Effector memory CD8-positive, alpha-beta T cell (primary cell): Measurements from ENCODE around the gene ARHGEF33.

ENCODE experiments used
- ATAC-seq: fragments of 150-1000 bp; cut with Tn5 transposase; replicated peaks from 2 replicates; pipeline ENCODE4 v1.10.0; 2021; ENCODE audit warnings: mild to moderate bottlenecking, moderate library complexity
- DNase-seq, 3 experiments: peaks; one replicate each; pipeline ENCODE4 v3.0.0; 2021
- H3K27ac Mint-ChIP-seq, 2 donors: one replicate each; pipeline ENCODE4 v1.8.0; 2022; ENCODE audit warnings: mild to moderate bottlenecking in 2 of 2, mixed read lengths in 2 of 2, moderate library complexity in 2 of 2
- H3K27me3 Mint-ChIP-seq, 2 donors: one replicate each; pipeline ENCODE4 v1.8.0; 2022; ENCODE audit warnings: mixed read lengths in 2 of 2
- H3K36me3 Mint-ChIP-seq: one replicate; pipeline ENCODE4 v1.8.0; 2022; ENCODE audit warnings: mild to moderate bottlenecking, moderate library complexity, mixed read lengths; ENCODE audit not compliant: insufficient read depth
- H3K4me1 Mint-ChIP-seq, 2 donors: one replicate each; pipeline ENCODE4 v1.8.0; 2022; ENCODE audit warnings: low read depth in 2 of 2, mixed read lengths in 2 of 2
- H3K4me3 Mint-ChIP-seq, 2 donors: one replicate each; pipeline ENCODE4 v1.8.0; 2022; ENCODE audit warnings: mild to moderate bottlenecking in 2 of 2, mixed read lengths in 2 of 2, moderate library complexity in 2 of 2
- H3K9me3 Mint-ChIP-seq, 2 donors: one replicate each; pipeline ENCODE4 v1.8.0; 2022; ENCODE audit warnings: mixed read lengths in 2 of 2

Gene ARHGEF33

DNA sequence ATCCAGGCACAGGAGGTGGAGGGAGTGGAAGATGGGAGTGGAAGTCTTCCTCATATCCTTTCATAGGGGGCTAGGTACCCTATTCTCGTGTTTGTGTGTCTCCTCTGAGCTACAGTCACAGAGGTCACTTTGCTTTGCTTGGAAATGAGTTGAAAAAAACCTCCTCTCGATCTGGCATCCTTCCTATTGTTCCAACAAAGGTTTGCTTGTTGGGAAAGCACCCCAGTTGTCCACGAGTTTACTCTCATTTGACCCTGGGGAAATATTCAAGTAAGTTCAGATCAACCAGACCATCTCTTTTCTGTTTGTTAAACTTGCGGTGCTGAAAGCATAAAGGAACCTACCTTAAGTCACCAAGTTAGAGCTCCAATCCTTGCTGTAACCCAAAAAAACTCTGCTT lies 59.3 kb downstream of the ARHGEF33 start:
- DNase-seq, result no peak
- no peaks in the 10 kb centered on the region for H3K36me3 Mint-ChIP-seq
- no peaks in the 10 kb centered on the region for H3K4me1 Mint-ChIP-seq
- no peak overlapping the region for H3K4me3 Mint-ChIP-seq
- no peaks in the 10 kb centered on the region for H3K9me3 Mint-ChIP-seq
- H3K27me3 Mint-ChIP-seq, result peaks cover under 1 to 2% of the 10 kb centered on the region in 2 donors
- no peak for ATAC-seq
- H3K27ac Mint-ChIP-seq, result no peak overlapping the region

DNA sequence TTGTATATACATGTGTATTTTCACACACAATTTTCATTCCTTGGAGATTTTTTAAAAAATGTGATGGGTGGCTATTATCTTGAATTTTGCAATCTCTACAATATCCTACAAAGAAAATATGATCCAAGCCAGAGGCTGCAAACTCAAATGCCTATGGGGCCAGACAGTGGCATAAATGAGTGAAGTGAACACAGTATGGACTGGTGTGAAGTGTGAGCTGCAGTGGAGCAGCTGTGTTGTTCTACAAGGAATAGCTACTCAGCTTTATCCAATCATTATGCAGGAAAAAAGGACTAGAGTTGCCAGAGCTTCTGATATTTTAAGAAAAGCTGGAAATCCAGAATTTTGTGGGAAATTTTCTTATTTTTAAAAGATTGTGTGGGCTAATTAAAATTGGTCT lies 62.1 kb downstream of the ARHGEF33 start:
- Mint-ChIP-seq H3K4me3 (no peak overlapping the region), H3K9me3 (no peaks in the 10 kb centered on the region), H3K27me3 (no peaks in the 10 kb centered on the region), H3K36me3 (no peaks in the 10 kb centered on the region), H3K4me1 (no peaks in the 10 kb centered on the region), H3K27ac (no peak overlapping the region)
- ATAC-seq (no peak), DNase-seq (no peak)

DNA sequence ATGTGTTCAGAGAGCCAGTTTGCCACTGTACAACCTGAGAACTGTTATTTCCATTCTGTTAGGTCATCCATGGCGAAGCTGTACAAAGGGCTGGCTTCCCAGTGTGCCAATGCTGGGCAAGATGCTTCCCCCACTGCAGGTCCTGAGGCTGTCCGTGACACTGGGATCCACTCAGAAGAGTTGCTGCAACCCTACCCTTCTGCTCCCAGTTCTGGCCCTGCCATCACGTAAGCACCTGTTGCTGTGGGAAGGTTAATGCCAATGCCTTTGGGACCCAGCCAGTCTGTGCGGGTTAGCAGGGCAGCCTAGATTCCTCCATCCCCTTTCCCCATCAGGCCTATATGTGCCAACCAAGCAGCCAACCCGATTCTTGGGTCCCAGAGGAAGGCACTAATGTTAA lies 68.3 kb downstream of the ARHGEF33 start:
- peaks cover 21 to 36% of the 10 kb centered on the region in 2 donors for H3K27me3 Mint-ChIP-seq
- DNase-seq, result no peak
- H3K9me3 Mint-ChIP-seq, result no peaks in the 10 kb centered on the region
- H3K27ac Mint-ChIP-seq, result no peak overlapping the region
- peaks cover 4% of the 10 kb centered on the region for H3K36me3 Mint-ChIP-seq
- H3K4me1 Mint-ChIP-seq, result no peaks in the 10 kb centered on the region
- no peak overlapping the region for H3K4me3 Mint-ChIP-seq
- ATAC-seq, result no peak

- Mint-ChIP-seq H3K27me3 (peaks cover 24 to 45% of the 10 kb centered on the region in 2 donors), H3K4me1 (no peaks in the 10 kb centered on the region), H3K36me3 (peaks cover 4% of the 10 kb centered on the region), H3K4me3 (peak overlapping the region; percentile 36 to 55), H3K9me3 (no peaks in the 10 kb centered on the region), H3K27ac (no peak overlapping the region)
- ATAC-seq (no peak), DNase-seq (no peak)
Observed at GRCh38 chr2:38959466-38959865, 69.8 kb downstream of the ARHGEF33 start.

GRCh38 chr2:38959938-38960608 lies 70.4 kb downstream of the ARHGEF33 start:
- Mint-ChIP-seq H3K9me3 (no peaks in the 10 kb centered on the region), H3K4me1 (no peaks in the 10 kb centered on the region), H3K27ac (no peak overlapping the region), H3K36me3 (peaks cover 4% of the 10 kb centered on the region), H3K27me3 (peaks cover 24 to 45% of the 10 kb centered on the region in 2 donors), H3K4me3 (peak overlapping the region; percentile 59 to 61)
- ATAC-seq (peak; percentile 99), DNase-seq (peak; percentile 35 to 51 (median 42))

DNA sequence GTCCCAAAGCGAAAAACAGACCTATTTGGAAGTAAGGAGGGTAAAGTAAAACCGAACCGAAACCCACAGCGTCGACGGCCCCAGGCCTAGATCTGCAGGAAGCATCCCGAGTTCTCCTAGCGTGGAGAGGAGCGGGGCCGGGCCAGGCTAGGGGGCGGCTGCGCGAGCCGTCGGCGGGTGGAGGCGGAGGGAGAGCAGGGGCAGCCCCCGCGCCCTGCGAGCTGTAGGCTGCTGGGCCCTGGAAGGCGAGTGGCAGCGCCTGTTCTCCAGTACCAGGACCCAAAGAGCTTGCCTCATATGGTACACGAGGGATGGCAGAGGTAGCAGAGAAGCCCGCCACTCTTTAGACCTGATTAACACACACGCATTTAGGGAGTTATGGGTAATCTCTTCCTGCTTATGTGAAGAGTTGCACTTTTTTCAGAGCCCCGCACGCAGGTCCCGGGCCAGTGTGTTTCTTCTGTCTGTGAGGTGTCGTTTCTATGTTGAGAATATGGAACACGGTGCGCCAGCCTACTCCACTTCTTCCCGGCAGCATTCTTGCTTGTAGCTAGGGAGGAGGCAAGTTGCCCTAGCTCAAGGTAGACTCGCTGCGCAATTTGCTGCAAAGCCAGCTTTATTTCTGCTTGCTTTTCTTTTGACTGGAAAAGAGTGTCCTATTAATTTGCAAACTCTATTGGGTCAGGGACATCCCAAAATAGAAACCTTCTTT lies 71.1 kb downstream of the ARHGEF33 start:
- Mint-ChIP-seq H3K4me3 (peak overlapping the region; percentile 59 to 61), H3K27me3 (peaks cover 24 to 45% of the 10 kb centered on the region in 2 donors), H3K4me1 (no peaks in the 10 kb centered on the region), H3K36me3 (peaks cover 4% of the 10 kb centered on the region), H3K27ac (no peak overlapping the region), H3K9me3 (no peaks in the 10 kb centered on the region)
- DNase-seq (no peak), ATAC-seq (peak; percentile 36)

DNA sequence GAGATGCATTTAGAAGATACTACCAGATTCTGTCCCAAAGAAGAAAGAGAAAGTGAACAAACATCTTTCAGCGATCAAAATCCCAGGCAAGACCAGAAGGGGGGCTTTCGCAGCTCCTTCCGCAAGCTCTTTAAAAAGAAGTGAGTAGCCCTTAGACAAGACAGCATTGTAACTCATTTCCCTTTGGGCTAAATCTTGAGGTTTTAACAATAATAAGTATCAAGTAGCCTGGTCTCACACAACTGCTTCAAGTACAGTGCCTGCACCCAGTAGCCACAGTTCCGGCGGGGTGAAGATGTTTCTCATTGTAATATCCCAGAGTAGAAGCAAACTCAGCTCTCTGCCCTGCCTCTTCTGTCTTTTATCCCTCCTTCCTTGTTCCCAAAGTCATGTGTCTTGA lies 76.3 kb downstream of the ARHGEF33 start:
- ATAC-seq (no peak), DNase-seq (no peak)
- Mint-ChIP-seq H3K36me3 (no peaks in the 10 kb centered on the region), H3K27me3 (peaks cover 16 to 47% of the 10 kb centered on the region in 2 donors), H3K27ac (no peak overlapping the region), H3K4me1 (no peaks in the 10 kb centered on the region), H3K9me3 (no peaks in the 10 kb centered on the region), H3K4me3 (no peak overlapping the region)

GRCh38 chr2:38966678-38967077 lies 77.0 kb downstream of the ARHGEF33 start:
- H3K36me3 Mint-ChIP-seq, result no peaks in the 10 kb centered on the region
- H3K4me3 Mint-ChIP-seq, result no peak overlapping the region
- H3K27me3 Mint-ChIP-seq, result peaks cover 9 to 40% of the 10 kb centered on the region in 2 donors
- DNase-seq (no peak), ATAC-seq (no peak)
- no peak overlapping the region for H3K27ac Mint-ChIP-seq
- H3K4me1 Mint-ChIP-seq, result no peaks in the 10 kb centered on the region
- no peaks in the 10 kb centered on the region for H3K9me3 Mint-ChIP-seq

GRCh38 chr2:38968021-38968420 lies 78.3 kb downstream of the ARHGEF33 start:
- DNase-seq (no peak), ATAC-seq (no peak)
- no peak overlapping the region for H3K4me3 Mint-ChIP-seq
- no peaks in the 10 kb centered on the region for H3K36me3 Mint-ChIP-seq
- no peaks in the 10 kb centered on the region for H3K9me3 Mint-ChIP-seq
- no peaks in the 10 kb centered on the region for H3K4me1 Mint-ChIP-seq
- peaks cover 2 to 34% of the 10 kb centered on the region in 2 donors for H3K27me3 Mint-ChIP-seq
- no peak overlapping the region for H3K27ac Mint-ChIP-seq

DNA sequence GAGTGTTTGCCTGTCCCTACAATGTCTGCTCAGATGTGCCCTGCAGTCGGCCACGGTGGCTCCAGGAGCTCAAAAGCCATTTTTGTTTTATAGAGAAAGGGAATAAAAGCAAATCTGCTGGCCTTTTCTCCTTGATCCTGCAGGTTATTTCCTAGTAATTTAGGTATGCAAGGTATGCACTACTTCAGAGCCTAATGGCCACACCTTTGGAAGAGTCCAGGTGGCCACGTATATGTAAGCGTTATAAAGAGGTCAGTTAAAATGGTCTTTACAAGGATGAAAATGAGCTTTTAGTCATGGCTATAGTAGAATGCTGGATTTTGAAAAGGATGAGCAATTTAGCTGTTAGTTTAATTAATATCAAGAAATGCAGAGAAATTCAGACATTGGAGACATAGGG lies 81.7 kb downstream of the ARHGEF33 start:
- Mint-ChIP-seq H3K36me3 (peaks cover 3% of the 10 kb centered on the region), H3K9me3 (no peaks in the 10 kb centered on the region), H3K27ac (no peak overlapping the region), H3K27me3 (peaks cover 0 to 19% of the 10 kb centered on the region in 2 donors), H3K4me3 (no peak overlapping the region), H3K4me1 (no peaks in the 10 kb centered on the region)
- ATAC-seq (no peak), DNase-seq (no peak)

DNA sequence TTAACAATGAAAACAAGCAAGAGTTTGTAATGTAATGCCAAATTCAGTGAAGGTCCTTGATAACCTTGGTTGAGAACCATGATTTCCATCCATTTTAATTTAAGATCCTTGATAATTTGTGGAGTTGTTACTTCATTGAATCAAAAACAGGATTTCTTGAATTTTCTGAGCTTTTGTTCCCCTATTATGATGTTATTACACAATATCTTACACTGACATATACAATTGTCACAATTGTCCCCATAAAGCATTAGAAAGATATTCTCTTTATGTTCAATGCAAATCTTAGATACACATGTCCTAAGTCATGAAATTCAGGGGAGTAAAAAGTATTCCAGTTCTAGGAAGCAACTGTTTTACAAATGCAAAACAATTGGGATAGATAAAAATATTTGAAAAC lies 83.6 kb downstream of the ARHGEF33 start:
- DNase-seq (no peak), ATAC-seq (no peak)
- Mint-ChIP-seq H3K27ac (no peak overlapping the region), H3K27me3 (peaks cover 0 to 8% of the 10 kb centered on the region in 2 donors), H3K36me3 (peaks cover 3% of the 10 kb centered on the region), H3K4me1 (no peaks in the 10 kb centered on the region), H3K4me3 (no peak overlapping the region), H3K9me3 (no peaks in the 10 kb centered on the region)

DNA sequence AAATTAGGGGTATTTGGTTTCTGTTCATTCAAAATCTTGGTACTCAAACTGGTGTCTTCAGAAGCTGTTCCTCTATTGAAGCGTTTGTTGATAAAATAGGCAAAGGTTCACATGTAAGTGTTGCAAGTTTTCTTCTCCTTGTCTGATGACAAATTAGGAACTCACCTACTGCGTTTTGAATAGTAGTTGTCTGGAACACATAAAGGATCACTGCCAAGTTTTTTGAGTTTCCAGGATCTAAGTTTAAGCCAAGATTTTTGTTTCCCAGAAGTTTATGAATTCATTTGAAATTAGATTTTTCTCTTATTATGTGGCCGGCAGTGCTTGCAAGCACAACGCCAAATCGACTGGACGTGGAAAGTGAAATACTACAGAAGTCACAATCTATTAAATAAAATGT lies 85.4 kb downstream of the ARHGEF33 start:
- Mint-ChIP-seq H3K27me3 (no peaks in the 10 kb centered on the region), H3K36me3 (peaks cover 3% of the 10 kb centered on the region), H3K27ac (no peak overlapping the region), H3K4me1 (peaks cover 0 to 2% of the 10 kb centered on the region in 2 donors), H3K4me3 (no peak overlapping the region), H3K9me3 (no peaks in the 10 kb centered on the region)
- DNase-seq (no peak), ATAC-seq (no peak)

DNA sequence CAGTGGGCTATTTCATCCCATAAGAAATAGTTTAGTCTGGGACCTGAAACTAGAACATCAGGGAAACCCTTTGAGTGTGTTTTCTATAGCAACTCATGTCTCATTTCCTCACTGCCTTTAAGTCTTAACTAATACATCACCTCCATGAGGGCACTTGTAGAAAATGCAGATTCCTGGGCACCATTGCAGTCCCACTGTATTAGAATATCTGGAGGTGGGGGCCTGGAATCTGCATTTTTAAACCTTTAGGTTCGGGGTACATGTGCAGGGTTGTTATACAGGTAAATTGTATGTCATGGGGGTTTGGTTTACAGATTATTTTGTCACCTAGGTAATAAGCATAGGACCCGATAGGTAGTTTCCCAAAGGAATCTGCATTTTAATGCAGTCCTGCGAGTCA lies 87.4 kb downstream of the ARHGEF33 start:
- ATAC-seq (no peak), DNase-seq (no peak)
- no peaks in the 10 kb centered on the region for H3K9me3 Mint-ChIP-seq
- H3K27me3 Mint-ChIP-seq, result no peaks in the 10 kb centered on the region
- H3K4me1 Mint-ChIP-seq, result peaks cover 0 to 2% of the 10 kb centered on the region in 2 donors
- H3K4me3 Mint-ChIP-seq, result no peak overlapping the region
- H3K36me3 Mint-ChIP-seq, result peaks cover 3% of the 10 kb centered on the region
- H3K27ac Mint-ChIP-seq, result no peak overlapping the region

DNA sequence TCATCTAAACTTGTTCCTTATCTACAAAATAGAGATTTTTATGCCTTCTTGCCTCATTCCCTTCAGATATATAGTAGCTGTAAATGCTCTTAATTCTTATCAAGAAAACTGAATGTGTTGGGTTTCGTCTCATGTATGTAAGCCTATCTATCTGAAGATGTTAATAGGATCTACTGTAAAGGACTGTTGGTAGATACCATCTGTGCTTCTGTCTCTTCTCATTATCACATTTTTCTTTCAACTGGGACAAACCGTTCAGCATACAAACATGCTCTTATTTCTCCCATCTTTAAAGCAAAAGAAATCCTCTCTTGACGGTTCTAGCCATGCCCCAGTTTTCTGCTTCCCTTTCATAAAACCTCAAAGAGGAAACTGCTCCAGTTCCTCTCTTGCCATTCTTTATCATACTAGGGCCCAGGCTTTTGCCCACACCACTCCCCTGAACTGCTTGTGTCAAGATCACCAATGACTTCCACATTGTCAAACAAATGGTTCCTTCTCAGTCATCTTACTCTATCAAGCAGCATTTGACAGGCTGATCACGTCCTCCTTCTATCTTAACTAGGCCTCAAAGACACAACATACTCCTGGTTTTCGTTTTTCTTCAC lies 88.7 kb downstream of the ARHGEF33 start:
- H3K9me3 Mint-ChIP-seq, result no peaks in the 10 kb centered on the region
- no peak for ATAC-seq
- peak overlapping the region; percentile 20 to 26 for H3K27ac Mint-ChIP-seq
- no peak overlapping the region for H3K4me3 Mint-ChIP-seq
- peaks cover 0 to 2% of the 10 kb centered on the region in 2 donors for H3K4me1 Mint-ChIP-seq
- no peaks in the 10 kb centered on the region for H3K27me3 Mint-ChIP-seq
- peaks cover 3% of the 10 kb centered on the region for H3K36me3 Mint-ChIP-seq
- DNase-seq, result no peak
